ENCODE results near the gene RNF220. TPM values are rescaled to one million over a fixed set of nuclear protein-coding genes. Genes with fewer than 3 reads are reported as not detected.

Gene RNF220
- total RNA-seq, 1 donor from 2014 or later = 46.8 TPM

GRCh38 chr1:44407430-44408211, 2.6 kb downstream of the RNF220 start:
- no peak for DNase-seq

- no peak for DNase-seq
Observed at GRCh38 chr1:44408212-44408582, 3.1 kb downstream of the RNF220 start.

DNA sequence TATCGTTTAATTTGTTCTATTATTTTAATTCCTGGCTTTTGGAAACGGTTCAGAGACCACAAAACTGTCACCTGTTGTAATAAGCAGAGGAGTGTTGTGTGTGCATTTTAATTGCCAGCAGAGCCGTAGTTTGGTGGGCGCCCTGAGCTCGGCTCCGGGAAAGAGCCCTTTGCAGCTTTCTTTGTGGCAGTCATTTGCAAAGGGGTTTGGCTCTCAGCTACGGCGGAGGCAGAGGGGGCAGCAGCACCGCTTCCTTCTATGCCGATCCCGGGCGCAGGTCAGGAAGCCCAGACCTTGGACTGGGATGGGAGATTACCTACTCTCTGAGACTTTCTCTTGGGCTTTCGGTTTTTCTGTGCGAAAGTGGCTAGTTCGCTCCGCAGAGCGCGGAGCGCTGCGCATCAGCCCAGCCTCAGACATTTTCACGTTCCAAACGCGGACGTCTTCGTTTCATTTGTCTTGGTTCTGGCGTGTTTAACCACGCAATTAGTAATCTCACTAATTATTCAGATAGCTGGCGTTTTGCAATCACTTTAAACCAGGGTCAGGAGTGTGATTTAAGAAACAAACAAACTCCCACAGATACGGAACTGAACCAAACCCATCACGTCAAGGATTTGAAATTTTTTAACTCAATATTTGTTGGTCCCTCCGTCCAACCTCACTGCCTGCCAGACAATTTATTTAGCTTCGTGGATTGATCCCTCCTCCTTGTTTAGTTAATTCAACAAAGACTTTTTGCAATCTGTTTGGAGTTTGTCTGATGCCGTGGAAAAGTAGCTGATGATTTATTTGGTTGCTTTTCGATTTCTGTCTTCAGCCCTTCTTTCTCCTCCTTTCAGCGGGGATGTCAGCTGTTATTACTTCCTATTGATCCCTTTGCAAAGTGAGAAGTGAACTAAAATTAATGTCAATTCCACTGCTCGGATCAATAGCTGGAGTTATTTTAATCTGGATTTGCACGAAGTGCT, 3.9 kb downstream of the RNF220 start:
- no peak for DNase-seq

GRCh38 chr1:44409757-44410156, 4.7 kb downstream of the RNF220 start:
- DNase-seq = no peak

DNA sequence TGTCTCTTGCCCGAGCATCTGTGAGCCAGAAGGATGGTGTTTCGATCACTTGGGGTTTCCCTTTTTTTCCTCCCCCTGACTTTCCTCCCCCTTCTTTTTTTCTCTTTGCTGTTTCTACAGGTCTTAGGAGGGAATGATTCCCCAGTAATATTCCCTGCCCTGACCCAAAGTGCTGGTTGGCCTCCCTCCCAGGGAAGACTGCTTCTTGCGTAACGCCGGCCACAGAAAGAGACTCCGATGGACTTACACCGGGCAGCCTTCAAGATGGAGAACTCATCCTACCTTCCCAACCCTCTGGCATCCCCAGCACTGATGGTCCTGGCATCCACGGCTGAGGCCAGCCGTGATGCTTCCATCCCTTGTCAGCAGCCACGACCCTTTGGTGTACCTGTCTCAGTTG, 6.8 kb downstream of the RNF220 start:
- no peak for DNase-seq

GRCh38 chr1:44412601-44413000, 7.5 kb downstream of the RNF220 start:
- no peak for DNase-seq

GRCh38 chr1:44413740-44414139, 8.7 kb downstream of the RNF220 start:
- DNase-seq = no peak

DNA sequence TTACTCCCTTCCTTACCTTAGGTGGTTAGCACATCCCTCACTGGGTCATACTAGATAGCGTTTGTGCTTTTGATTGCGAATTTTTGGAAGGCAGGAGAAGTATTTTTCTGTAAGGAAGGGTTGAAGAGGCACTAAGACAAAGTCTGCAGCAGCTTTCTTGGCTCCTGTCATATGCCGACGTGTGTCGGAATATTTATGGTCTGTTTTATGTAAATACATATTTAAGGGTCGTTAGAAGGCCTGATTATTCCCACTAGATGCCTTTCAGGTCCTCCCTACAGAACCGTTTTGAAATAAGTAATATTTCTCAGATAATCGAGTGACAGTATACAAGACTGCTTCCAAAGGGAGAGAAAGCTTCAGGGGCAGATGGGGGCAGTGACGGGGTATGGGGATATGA, 10.0 kb downstream of the RNF220 start:
- no peak for DNase-seq

DNA sequence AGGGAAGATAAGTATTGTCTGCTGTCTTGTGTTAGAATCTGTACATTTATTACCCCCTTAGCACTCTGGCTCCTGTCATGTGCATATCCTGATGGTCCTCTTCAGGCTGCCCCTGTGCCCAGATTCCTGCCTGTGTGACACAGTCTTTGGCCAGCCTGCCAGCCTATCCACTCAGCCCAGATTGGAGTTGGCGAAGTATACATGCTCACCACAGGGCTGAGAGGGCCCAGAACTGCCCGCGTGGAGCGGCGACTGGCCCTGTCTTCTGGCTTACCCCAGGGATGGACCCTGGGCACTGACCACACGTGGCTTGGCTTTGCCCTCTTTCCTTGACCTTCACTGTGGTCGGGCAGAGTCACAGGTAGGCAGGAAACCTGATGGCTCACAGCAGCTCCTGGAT, 11.4 kb downstream of the RNF220 start:
- DNase-seq = no peak

DNA sequence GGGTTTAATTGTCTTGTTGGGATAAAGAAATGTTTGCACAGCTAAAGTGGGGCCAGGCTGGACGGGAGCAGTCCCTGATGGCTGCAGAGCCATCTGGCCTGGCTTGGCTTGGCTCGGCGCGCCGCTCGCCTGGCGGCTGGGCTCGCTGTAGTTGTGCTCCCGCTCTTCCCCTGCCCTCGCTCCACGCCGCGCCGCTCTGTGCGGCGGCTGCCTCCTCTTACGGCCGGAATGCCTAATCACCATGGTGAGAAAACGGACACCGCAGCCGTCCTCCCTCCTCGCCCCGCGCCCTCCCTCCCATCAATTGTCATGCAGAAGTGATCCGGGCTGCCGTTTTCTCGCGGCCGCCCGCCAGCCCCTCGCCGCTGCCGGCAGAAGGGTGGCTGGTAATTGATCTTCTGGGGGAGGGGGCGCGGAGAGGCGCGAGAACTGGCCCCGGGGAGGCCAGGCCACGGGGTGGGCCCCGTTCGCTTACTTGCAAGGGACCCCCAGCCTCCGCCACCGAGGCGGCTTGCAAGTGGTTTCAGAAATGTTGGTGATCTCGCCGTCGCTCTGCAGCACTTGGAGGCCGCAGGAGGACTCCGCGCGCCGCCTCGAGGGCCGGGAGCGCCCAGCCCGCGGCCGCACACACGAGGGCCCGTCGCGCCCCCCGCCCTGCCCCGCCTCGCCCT, 12.4 kb downstream of the RNF220 start:
- peak; percentile 62 for DNase-seq

- no peak for DNase-seq
Observed at GRCh38 chr1:44418022-44418673, 13.1 kb downstream of the RNF220 start.

DNA sequence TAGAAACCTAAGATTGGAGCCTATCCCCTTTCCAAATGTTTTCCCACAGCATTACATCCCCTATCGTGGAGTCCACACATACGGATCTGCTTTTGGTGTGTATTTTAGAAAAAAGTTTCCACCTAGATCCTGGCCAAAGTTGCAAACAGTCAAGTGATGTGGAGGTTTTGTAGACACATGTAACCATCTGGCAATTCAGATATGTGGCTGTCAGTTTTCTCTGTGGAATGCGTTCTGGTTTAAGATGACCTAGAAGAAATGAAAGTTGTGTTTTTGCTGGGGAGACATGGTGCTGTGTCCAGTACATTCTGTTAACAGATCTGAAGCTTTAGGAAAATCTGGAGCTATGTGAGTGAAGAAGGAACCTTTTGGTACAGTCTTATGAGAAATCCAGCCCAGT, 14.8 kb downstream of the RNF220 start:
- no peak for DNase-seq

DNA sequence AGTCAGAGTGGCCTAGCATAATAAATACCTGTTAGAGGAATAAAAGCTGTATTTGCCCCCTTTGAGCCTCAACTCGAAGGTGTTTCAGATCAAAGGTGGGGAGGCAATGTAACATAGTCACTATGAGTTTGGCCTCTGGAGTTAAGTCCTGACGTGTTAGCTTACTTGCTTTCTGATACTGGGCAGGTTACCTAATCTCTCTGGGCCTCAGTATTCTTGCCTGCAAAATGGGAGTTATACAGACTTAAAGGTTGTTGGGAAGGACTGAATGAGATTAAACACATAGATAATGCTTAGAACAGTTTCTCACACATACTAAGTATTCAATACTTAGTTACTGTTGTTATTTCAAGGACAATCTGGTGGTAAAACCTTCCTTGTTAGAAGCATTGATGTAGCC, 15.5 kb downstream of the RNF220 start:
- DNase-seq = no peak

- DNase-seq = no peak
Observed at GRCh38 chr1:44421446-44421884, 16.4 kb downstream of the RNF220 start.

DNA sequence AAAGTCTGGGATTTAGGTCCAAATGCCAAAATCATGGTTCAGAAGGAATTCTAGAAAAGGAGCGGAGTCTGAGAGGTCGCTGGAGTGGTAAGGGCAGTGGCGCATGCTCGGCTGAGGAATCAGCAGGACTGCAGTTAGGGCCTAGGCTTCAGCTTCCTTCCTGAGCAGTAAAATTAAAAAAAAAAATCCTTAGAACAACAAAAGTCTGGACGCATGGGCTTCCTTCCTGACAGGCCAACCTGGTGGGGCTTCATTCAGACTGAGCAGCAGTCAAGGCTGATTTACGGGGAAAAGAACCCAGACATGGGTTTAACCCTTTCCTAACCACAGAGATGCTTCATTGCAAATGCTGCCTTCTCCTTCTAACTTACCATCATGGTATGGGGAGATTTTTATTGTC, 17.1 kb downstream of the RNF220 start:
- DNase-seq = no peak

DNA sequence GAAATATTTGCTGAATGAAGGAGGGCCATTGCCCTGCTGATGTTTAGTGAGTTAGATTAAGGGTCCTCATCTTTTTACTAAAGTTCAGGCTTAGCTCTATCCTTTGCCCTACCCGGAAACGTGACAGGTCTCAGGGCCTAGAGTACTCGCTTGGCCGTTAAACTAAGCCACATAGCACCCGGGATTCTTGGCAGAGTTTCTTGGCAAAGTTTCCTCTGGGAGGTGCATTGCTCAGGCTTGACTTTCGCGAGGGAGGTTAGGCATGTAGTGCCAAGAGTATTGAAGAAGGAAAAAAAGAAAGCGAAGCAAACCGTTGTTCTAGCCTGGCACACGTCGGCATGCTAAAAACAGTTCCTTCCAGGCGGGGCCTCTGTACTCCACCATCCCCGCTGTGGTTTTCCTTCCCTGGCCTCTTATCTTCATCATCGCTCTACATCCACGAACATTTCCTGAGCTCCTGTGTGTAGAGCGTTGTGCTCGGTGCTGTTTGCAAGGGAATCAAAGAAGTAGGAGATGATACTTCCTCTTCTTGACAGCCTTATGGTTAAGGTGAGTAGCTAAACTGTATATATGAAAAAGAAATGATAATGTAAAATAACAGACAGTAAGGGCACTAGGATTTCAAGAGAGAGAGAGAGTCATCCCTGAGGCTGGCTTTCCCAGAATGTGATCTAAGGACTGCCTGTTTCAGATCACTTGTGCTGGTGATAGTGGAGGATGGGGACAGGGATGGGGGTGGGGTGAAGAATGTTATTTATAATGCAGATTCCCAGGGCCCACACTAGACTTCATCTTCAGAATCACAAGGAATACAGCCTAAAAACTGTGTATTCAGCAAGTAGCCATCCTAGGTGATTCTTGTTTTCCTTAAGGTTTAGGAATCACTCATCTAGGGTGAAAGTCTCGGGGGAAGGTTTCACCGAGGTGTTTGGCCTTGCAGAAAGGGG, 18.8 kb downstream of the RNF220 start:
- DNase-seq = no peak

- DNase-seq = no peak
Observed at GRCh38 chr1:44424747-44425146, 19.7 kb downstream of the RNF220 start.

DNA sequence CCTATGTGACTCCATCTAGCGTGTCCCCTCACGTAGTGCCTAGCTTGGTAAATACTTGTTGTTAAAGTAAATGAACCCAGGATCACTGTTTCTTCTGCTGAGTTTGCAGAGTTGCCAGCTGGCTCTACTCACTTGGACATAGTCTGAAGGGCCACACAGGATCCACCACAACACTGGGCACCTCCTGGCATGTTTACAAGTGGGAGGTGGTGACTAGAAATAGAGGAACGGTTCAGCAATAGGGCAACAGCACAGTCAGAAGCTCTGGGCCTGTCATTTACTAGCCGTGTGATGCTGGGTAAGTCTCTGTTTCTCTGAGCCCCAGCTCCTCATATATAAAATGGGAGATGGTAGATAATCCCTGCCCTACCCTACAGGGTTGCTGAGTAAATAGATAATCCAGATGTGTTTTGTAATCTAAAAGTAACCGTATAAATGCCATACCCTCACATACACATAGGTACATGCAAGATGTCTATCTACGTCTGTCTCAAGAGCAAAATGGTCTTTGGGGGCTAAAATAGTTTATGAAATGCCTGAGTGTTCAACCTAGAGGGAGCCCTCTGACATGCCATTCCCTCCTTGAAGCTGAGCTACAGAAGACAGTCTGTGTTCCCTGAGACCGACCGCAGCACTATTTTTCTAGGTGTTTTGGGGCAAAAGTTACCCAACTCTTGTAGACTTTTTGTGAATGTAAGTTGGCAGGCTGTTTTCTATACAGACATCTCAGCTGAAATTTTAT, 20.5 kb downstream of the RNF220 start:
- no peak for DNase-seq

- DNase-seq = no peak
Observed at GRCh38 chr1:44431861-44432260, 26.8 kb downstream of the RNF220 start.

DNA sequence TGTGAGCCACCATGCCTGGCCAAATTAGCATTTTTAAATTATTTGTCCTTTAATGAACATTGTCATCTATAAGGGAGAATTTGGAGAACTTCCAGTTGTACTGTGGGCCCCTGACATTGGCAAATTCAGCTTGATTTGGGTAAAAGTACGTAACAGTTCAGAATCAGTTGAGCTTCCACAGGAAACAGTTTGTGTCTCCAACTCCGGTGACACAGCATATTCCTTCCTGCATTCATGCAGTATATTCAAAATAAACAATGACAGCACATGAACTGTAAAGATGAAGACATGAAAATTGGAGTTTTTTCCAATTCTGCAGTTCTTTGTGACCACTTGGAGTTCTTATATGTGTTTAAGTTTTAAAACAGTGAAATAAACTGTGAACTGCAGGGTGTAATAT, 28.2 kb downstream of the RNF220 start:
- DNase-seq = no peak

All from occipital lobe (tissue), 2 donors.